ENCODE data around the gene SMYD4. TPM values are rescaled to one million over a fixed set of nuclear protein-coding genes. Genes with fewer than 3 reads are reported as not detected.

Gene SMYD4
- total RNA-seq, 1 experiment from 2014 or later, result 23.3 TPM

GRCh38 chr17:1729966-1730325, 99.8 kb downstream of the SMYD4 start:
- H2AFZ ChIP-seq, result no peak overlapping the region
- H3K9me3 ChIP-seq (ENCODE audit: insufficient read depth, low read depth), result no peaks in the 10 kb centered on the region
- peaks cover 7% of the 10 kb centered on the region; the same call in 1 of the 2 replicates for H3K79me2 ChIP-seq (ENCODE audit: low read depth)
- intact Hi-C loops (cut with micrococcal nuclease; ENCODE audit: unreplicated experiment), result no loop called here
- no TSS peak for BruUV-seq (replicated peaks)
- H3K27me3 ChIP-seq (ENCODE audit: insufficient read depth, low read depth), result no peaks in the 10 kb centered on the region
- CTCF ChIA-PET, result interaction anchor here (0.8 kb wide), 1 partner anchor 100 kb away, joined by 7 read pairs; the partner anchor contains the start of genes RPA1 and SMYD4
- POLR2A ChIA-PET (ENCODE audit: unreplicated experiment), result interaction anchor here (0.6 kb wide), 1 partner anchor 217 kb away, joined by 3 read pairs; no protein-coding TSS in a partner anchor
- H3K4me1 ChIP-seq (replicated peaks; ENCODE audit: insufficient read depth), result no peaks in the 10 kb centered on the region
- no peaks in the 10 kb centered on the region for H3K9me2 ChIP-seq (ENCODE audit: insufficient read depth)
- no peaks in the 10 kb centered on the region; the same call in none of the 2 replicates for H4K20me1 ChIP-seq (ENCODE audit: insufficient read depth)
- H3K4me3 ChIP-seq, result no peak overlapping the region
- no peak overlapping the region for H3K27ac ChIP-seq
- no peak for DNase-seq
- no peak for TF ChIP-seq CTCF (conservative IDR thresholded peaks at IDR 0.05)
- TF ChIP-seq EZH2 (IDR thresholded peaks at IDR 0.05; ENCODE audit: low read depth), result no peak
- H3F3A ChIP-seq (ENCODE audit: insufficient read depth, low read depth), result no peaks in the 10 kb centered on the region
- H3K36me3 ChIP-seq (ENCODE audit: low read depth), result no peaks in the 10 kb centered on the region
- no peak overlapping the region for H3K4me2 ChIP-seq

Other genes with a start within 250 kb of the SMYD4 start
- gene SLC43A2, start 201.1 kb downstream of the SMYD4 start, total RNA-seq (2021), result 6.8 and 9.3 TPM in 2 replicates
- 2.2 and 2.7 TPM in 2 replicates for gene SCARF1, start 184.2 kb downstream of the SMYD4 start, total RNA-seq (2021)
- 9.6 and 11.5 TPM in 2 replicates for gene RILP, start 180.0 kb downstream of the SMYD4 start, total RNA-seq (2021)
- gene PRPF8, start 145.0 kb downstream of the SMYD4 start, total RNA-seq (2021), result 437 and 496 TPM in 2 replicates
- 6.1 and 6.7 TPM in 2 replicates for gene TLCD2, start 119.5 kb downstream of the SMYD4 start, total RNA-seq (2021)
- gene WDR81, start 105.2 kb downstream of the SMYD4 start, total RNA-seq (2021), result 20.2 and 20.5 TPM in 2 replicates
- gene SERPINF2, start 87.0 kb downstream of the SMYD4 start, total RNA-seq (2021), result 9.5 and 10.5 TPM in 2 replicates
- 0.57 and 0.75 TPM in 2 replicates for gene SERPINF1, start 67.8 kb downstream of the SMYD4 start, total RNA-seq (2021)
- 201 and 212 TPM in 2 replicates for gene RPA1, start 103 bp upstream of the SMYD4 start, total RNA-seq (2021)
- gene RTN4RL1, start 195.4 kb upstream of the SMYD4 start, total RNA-seq (2021), result 0.13 and 0.35 TPM in 2 replicates
- 36.7 and 44.9 TPM in 2 replicates for gene DPH1, start 200.3 kb upstream of the SMYD4 start, total RNA-seq (2021)
- gene OVCA2, start 212.1 kb upstream of the SMYD4 start, total RNA-seq (2021), result 34.4 and 35.4 TPM in 2 replicates
- gene HIC1, start 225.2 kb upstream of the SMYD4 start, total RNA-seq (2021), result 0.63 and 1.6 TPM in 2 replicates

Data from PC-9 (cell line).